IPS DF 6.9 (cell line): ENCODE data around the gene SYT13.

ENCODE experiments used
- DNase-seq: peaks from one replicate; pipeline ENCODE4 v3.0.0-alpha.2; 2013; ENCODE audit warnings: low read depth, low spot score
- H3K27ac ChIP-seq: one replicate; pipeline ENCODE4 v1.5.1; 2013; ENCODE audit warnings: low read length, control low read depth
- H3K27me3 ChIP-seq: 2 replicates; pipeline ENCODE4 v1.6.1; 2013; ENCODE audit warnings: mild to moderate bottlenecking, low read length; ENCODE audit not compliant: control insufficient read depth, insufficient read depth
- H3K36me3 ChIP-seq: 2 replicates; pipeline ENCODE4 v1.6.1; 2013; ENCODE audit warnings: low read length; ENCODE audit not compliant: control insufficient read depth, insufficient read depth
- H3K4me1 ChIP-seq: 2 replicates; pipeline ENCODE4 v1.6.1; 2013; ENCODE audit warnings: low read length; ENCODE audit not compliant: control insufficient read depth, insufficient read depth
- H3K4me3 ChIP-seq: 2 replicates; pipeline ENCODE4 v1.5.1; 2013; ENCODE audit warnings: mild to moderate bottlenecking, low read length
- H3K9me3 ChIP-seq: 2 replicates; pipeline ENCODE4 v1.6.1; 2013; ENCODE audit warnings: low read length, inconsistent platforms; ENCODE audit not compliant: control insufficient read depth, insufficient read depth
- WGBS: extraction: QIAGEN DNeasy Blood & Tissue Kit; methylation state at CpG from one replicate; pipeline ENCODE4 v1.1.7; 2013; ENCODE audit warnings: mixed read lengths, missing lambda C conversion rate; ENCODE audit not compliant: insufficient read length, insufficient coverage; 5-methylcytosine and 5-hydroxymethylcytosine counted together

The SYT13 gene

GRCh38 chr11:45212566-45213315, 73.4 kb downstream of the SYT13 start:
- H3K4me1 ChIP-seq, result peaks cover 5% of the 10 kb centered on the region; the same call in 1 of the 2 replicates
- H3K9me3 ChIP-seq, result no peaks in the 10 kb centered on the region
- H3K27me3 ChIP-seq, result no peaks in the 10 kb centered on the region
- H3K27ac ChIP-seq, result no peak overlapping the region
- no peaks in the 10 kb centered on the region for H3K36me3 ChIP-seq
- WGBS, result no CpG with 5 or more reads among the region's 31 CpGs
- DNase-seq, result no peak
- no peak overlapping the region for H3K4me3 ChIP-seq

DNA sequence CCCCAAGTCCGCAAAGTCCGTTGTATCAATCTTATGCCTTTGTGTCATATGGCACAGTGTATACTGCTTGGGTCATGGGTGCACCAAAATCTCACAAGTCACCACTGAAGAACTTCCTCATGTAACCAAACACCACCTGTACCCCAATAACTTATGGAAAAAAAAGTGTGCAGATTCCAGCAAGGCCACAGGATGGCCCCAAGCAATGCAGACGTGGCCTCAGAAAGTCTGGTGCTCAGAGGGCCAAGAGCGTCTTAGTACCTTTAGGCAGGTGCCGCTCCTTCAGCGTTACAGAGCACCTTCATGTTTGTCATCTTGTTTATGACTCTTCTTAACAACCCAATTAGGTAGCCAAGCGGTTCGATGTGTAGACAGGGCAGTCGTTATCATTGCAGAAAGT, 74.4 kb downstream of the SYT13 start:
- Histone ChIP-seq H3K4me3 (no peak overlapping the region), H3K9me3 (no peaks in the 10 kb centered on the region), H3K27ac (no peak overlapping the region), H3K27me3 (no peaks in the 10 kb centered on the region), H3K4me1 (peaks cover 5% of the 10 kb centered on the region; the same call in 1 of the 2 replicates), H3K36me3 (no peaks in the 10 kb centered on the region)
- no CpG with 5 or more reads among the region's 9 CpGs for WGBS
- DNase-seq, result no peak

DNA sequence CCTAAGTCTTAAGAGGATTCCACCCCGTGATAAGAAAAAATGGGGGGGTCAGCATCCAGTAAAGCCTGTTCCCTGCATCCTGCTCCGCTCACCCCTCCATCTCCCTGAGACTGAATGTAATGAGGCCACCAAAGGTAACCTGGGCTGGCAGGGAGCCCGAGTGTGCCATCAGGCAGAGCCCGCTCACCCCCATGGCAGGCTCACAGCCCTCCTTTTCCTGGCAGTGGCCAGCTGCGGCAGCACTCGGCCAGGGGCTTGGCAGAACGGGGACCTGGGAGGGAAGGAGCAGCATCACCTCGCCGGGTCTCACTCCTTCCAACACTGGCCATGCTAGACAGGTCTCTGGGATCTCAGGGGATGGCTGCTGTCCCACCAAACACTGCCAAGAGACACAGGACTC, 75.3 kb downstream of the SYT13 start:
- H3K9me3 ChIP-seq, result no peaks in the 10 kb centered on the region
- no peak overlapping the region for H3K27ac ChIP-seq
- no peaks in the 10 kb centered on the region for H3K27me3 ChIP-seq
- no peak for DNase-seq
- no peak overlapping the region for H3K4me3 ChIP-seq
- peaks cover 5% of the 10 kb centered on the region; the same call in 1 of the 2 replicates for H3K4me1 ChIP-seq
- H3K36me3 ChIP-seq, result no peaks in the 10 kb centered on the region
- no CpG with 5 or more reads among the region's 9 CpGs for WGBS

GRCh38 chr11:45209891-45210699, 76.0 kb downstream of the SYT13 start:
- Histone ChIP-seq H3K27ac (no peak overlapping the region), H3K9me3 (no peaks in the 10 kb centered on the region), H3K27me3 (no peaks in the 10 kb centered on the region), H3K4me1 (peaks cover 5% of the 10 kb centered on the region; the same call in 1 of the 2 replicates), H3K4me3 (no peak overlapping the region), H3K36me3 (no peaks in the 10 kb centered on the region)
- no peak for DNase-seq
- WGBS, result no CpG with 5 or more reads among the region's 29 CpGs

DNA sequence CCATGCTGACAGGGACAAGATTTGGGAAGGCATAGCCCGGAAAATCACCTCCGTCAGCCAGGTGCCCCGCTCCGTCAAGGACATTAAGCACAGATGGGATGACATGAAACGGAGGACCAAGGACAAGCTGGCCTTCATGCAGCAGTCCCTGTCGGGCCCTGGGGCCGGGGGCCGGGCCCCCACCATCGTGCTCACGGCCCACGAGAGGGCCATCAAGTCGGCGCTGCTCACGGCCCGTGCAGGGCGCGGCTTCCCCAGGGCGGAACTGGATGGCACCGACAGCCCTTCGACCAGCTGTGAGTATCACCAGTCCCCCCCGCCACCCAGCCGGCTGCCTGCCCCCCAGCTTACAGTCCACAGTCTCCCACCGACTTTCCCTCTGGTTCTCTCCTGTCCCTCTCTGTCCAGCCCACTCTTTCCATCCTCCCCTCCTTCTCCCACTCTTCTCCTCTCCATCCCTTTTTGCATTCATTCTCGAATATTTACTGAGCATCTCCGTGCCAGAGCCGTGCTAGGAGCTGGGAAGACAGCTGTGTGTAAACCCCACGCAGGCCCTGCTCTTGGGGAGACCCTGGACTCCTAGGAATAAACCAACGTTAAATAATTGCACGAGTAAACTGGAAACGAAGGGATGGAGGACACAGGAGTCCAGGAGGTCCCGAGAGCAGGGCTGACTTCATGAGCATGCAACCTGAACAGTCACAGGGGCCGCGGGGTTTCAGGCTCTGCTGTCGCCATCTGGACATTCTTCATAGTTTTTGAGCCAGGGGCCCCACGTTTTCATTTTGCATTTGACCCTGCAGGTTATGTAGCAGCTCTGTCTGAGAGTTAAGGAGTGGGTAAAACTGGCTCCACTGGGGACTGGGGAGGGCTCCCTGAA, 76.9 kb downstream of the SYT13 start:
- peaks cover 5% of the 10 kb centered on the region; the same call in 1 of the 2 replicates for H3K4me1 ChIP-seq
- no peak overlapping the region for H3K27ac ChIP-seq
- H3K4me3 ChIP-seq, result no peak overlapping the region
- H3K9me3 ChIP-seq, result no peaks in the 10 kb centered on the region
- no peaks in the 10 kb centered on the region for H3K36me3 ChIP-seq
- H3K27me3 ChIP-seq, result no peaks in the 10 kb centered on the region
- DNase-seq, result no peak
- WGBS, result no CpG with 5 or more reads among the region's 35 CpGs

DNA sequence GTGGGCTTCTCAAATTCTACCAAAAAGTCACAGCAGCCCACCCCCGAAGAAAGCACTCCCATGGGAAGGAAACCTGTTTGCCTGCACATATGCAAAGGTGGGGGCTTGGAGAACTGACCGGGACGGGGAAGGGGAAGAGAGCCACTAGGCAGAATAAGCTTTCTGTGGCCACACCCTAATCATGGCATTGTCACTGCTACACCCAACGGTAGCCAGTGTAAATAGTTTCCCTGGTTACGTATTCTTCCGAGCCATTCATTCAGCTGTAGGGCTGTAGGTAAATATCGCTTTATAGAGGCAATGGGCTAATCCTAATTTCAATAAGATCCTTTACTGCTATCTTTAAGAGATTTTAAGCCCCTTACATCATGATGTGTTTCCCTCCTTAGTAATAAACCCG, 78.0 kb downstream of the SYT13 start:
- H3K27ac ChIP-seq, result no peak overlapping the region
- DNase-seq, result no peak
- H3K4me3 ChIP-seq, result no peak overlapping the region
- H3K36me3 ChIP-seq, result no peaks in the 10 kb centered on the region
- no peaks in the 10 kb centered on the region for H3K27me3 ChIP-seq
- H3K4me1 ChIP-seq, result peaks cover 5% of the 10 kb centered on the region; the same call in 1 of the 2 replicates
- no peaks in the 10 kb centered on the region for H3K9me3 ChIP-seq
- WGBS, result no CpG with 5 or more reads among the region's 8 CpGs

DNA sequence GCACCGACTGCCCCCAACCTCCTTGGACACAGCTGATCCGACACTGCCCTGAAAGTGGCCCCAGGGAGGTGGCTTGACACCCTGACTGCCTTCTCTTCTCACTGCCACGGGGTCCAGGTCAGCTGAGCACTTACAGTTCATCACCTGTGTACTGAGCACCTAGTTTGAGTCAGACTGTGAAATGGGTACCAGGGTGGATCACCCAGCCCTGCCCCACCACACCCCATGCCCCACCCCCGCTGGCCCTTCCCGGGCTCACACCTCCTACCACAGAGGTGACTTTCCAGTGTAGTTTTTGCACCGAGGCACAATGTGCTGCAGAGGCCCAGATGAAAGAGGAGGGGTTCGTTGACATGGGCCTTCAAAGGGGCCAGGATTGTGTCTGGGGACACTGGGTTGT, 80.2 kb downstream of the SYT13 start:
- Histone ChIP-seq H3K36me3 (no peaks in the 10 kb centered on the region), H3K4me1 (peaks cover 5% of the 10 kb centered on the region; the same call in 1 of the 2 replicates), H3K27me3 (no peaks in the 10 kb centered on the region), H3K27ac (no peak overlapping the region), H3K9me3 (no peaks in the 10 kb centered on the region), H3K4me3 (no peak overlapping the region)
- WGBS, result no CpG with 5 or more reads among the region's 7 CpGs
- DNase-seq, result no peak

GRCh38 chr11:45204761-45205160, 81.4 kb downstream of the SYT13 start:
- Histone ChIP-seq H3K27me3 (no peaks in the 10 kb centered on the region), H3K4me3 (no peak overlapping the region), H3K36me3 (no peaks in the 10 kb centered on the region), H3K9me3 (no peaks in the 10 kb centered on the region), H3K27ac (no peak overlapping the region), H3K4me1 (no peaks in the 10 kb centered on the region)
- no CpG with 5 or more reads among the region's 8 CpGs for WGBS
- DNase-seq, result no peak

DNA sequence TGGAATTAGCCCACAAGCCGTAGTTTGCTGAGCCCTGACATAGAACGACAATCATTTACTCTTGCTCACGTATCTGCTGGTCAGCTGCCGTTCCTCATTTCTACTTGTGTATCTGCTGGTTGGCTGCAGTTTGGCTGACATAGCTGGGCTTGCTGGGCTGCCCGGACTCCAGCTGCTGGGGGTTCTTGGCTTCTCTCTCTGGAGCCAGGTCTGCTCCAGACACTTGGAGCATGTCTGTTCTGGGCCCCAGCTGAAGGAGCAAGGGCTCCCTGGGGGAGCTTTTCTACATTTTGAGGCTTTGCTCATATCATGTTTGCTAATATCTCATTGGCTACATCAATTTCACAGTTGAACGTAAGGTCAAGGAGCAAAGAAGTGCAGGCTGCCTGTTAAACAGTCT, 92.4 kb downstream of the SYT13 start:
- no peak overlapping the region for H3K27ac ChIP-seq
- no peak for DNase-seq
- no peaks in the 10 kb centered on the region for H3K9me3 ChIP-seq
- no CpG with 5 or more reads among the region's 6 CpGs for WGBS
- H3K4me3 ChIP-seq, result no peak overlapping the region
- no peaks in the 10 kb centered on the region for H3K27me3 ChIP-seq
- no peaks in the 10 kb centered on the region for H3K4me1 ChIP-seq
- H3K36me3 ChIP-seq, result no peaks in the 10 kb centered on the region
